Hematopoietic multipotent progenitor cell treated with erythropoietin and hydrocortisone succinate and interleukin-3 and kit ligand, for 15 days (in vitro differentiated cells): Measurements from ENCODE around the gene FA2H.
"Not testable (repeated sequence)": the region's sequence is repeated elsewhere in the genome, so short reads cannot be mapped to it uniquely, and the experiment has no call there.

Source experiments
- DNase-seq: peaks from one replicate; pipeline ENCODE4 v3.0.0-alpha.2; 2015; ENCODE audit warnings: low spot score

Gene FA2H

DNA sequence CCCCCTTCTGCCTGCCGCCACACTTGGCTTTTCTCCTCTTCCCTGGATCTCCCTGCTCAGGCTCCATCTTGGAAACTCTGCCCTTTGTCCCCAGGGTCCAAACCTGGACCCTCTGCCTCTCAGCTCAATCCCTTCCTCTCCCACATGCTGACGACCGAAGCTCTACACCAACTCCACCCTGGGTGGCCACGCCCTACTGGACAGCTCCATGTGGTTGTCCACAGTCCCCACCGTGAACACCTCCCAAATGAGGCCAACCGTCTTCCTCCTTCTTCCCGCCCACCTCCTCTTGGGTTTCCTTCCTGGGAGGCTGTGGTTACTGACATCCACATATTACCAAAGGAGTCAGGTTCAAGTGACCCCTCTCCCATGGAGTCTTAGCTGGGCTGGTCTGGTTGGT, 51.4 kb downstream of the FA2H start:
- no peak for DNase-seq

DNA sequence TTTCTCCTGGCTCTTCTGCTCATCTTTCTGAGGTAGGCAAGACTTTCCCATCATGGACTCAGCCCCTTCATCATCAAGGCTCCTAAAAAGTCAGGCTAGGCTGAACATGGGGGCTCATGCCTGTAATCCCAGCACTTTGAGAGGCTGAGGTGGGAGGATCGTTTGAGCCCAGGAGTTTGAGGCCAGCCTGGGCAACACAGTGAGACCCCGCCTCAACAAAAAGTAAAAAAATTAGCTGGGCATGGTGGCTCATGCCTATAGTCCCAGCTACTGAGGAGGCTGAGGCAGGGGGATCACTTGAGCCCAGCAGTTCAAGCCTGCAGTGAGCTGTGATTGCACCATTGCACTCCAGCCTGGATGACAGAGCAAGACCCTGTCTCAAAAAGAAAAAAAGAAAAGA, 52.5 kb downstream of the FA2H start:
- not testable (repeated sequence) for DNase-seq

DNA sequence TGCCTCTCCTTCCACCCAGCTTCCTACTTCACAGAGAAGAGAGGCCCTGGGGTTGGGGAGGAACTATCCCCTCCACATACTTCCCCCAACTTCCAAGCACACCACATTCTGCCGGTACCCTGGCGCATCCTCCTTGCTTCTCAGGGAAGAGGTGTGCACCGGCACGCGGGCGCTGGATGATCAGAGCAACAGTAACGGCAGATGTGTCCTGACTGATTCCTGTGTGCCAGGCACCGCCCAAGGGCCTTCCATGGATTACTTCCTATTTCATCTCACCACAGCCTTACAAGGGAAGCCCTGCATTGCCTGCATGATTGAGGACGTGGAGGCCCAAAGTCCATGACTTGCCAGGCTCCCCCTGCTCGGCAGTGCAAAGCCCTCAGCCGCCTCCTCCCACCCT, 52.9 kb downstream of the FA2H start:
- DNase-seq = no peak

DNA sequence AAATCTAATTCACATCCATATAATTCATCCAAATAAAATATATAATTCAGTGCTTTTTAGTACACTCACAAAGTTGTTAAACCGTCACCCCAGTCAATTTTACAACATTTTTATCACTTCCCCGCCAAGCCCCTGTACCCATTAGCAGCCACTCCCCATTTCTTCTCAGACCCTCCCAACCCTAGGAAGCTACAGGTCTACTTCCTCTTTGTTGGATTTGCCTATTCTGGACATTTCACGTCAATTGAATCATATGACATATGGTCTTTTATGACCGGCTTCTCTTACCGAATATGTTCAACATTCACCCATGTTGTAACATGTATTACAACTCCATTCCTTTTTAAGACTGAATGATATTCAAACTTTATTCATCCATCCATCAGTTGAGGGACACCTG, 54.0 kb downstream of the FA2H start:
- no peak for DNase-seq

- no peak for DNase-seq
These were observed 55.6 kb downstream of the FA2H start for GRCh38 chr16:74718741-74719610.

GRCh38 chr16:74718140-74718539, 56.5 kb downstream of the FA2H start:
- no peak for DNase-seq

DNA sequence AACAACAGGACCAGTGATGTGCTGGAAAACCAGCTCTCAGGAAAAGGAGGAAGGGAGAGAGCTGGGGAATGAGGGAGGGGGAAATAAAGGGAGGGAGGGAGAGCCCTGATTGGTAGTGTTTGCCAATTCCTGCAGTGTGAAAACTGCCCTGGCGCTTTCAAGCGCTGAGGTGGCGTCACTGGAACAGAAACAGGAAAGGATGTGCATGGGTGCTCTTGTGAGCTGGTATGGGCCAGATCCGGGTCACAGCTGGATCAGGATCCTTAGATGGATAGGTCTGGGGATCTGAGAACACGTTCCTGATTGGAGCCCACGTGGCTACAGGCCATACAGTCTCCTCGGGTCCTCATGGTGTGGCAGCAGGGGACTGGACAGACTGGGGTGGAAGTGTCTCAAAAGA, 57.3 kb downstream of the FA2H start:
- no peak for DNase-seq

- no peak for DNase-seq
These were observed 58.3 kb downstream of the FA2H start for GRCh38 chr16:74716355-74716754.

DNA sequence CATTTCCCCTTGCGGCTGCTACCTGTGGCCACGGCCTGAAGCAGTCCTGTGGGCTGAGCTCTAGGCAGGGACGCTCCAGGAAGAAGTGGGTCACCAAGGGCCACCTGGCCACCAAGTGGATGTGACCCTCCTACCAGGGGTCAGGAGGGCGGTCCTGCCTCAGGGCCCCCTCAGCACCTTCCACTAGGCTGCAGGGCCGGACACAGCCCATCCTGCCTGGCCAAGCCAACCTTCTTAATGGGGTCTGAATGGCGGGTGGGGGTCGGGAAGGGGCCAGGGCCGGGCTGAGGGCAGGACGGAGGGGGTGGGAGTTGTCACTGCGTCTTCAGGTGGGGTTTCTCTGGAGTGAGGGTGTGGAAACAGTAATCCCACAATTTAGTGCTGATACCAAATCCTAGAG, 60.7 kb downstream of the FA2H start:
- DNase-seq = no peak

DNA sequence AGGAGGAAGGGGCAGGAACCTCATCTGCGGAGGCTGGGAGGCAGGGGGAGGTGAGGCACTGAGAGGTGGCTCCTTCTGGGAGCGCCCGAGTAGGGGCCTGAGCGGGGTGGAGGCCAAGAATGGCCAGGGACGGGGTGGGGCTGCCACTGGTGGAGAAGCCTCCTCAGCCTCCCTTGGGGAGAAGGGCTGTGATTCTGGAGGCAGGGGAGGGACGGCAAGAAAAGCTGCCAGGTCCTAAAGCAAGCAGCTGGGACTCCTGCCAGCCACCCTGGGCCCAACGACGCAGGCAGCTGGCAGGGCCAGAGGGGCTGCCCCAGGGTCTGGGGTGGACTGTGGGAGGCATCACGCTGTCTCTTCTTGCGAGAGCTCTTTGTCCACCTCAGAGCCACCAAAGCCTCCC, 61.3 kb downstream of the FA2H start:
- no peak for DNase-seq

DNA sequence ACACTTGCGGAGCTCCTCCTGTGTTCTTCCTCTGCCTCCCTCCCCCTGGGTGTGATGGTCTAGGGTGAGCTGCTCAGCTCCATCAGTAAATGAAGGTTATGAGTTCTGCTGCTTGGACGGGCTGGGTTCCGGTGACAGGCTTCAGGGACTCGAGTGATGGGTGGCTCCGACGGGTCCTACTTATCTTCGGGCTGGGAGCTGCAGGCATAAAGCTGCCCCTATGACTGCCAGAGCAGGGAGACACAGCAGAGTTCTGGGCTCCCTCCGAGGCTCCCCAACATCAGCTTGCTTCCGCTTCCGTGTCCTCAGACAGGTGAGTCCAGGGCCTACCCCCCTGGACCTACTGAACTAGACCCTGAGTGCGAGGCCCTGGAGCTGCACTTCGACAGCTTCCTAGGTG, 62.7 kb downstream of the FA2H start:
- DNase-seq = no peak

GRCh38 chr16:74710401-74710800, 64.2 kb downstream of the FA2H start:
- no peak for DNase-seq

DNA sequence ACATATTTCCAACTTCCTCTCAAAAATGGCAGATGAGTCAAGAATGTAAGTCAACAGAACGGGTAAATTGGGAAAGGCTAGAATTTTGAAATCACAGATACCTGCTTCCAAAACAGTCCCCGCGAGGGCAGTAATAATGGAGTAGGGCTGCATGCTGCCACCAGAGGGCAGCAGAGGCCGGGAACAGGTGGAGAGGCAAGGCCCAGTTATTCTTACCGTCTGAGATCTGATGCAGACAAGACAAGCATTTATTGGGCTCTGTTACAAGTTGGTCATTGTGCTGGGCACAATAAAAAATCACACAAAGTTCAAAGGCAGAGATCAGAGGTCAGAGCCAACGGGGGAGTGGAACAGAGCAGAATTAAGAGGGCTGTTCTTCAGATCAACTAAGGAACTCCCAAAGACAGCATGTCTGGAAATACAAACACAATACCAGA, 65.2 kb downstream of the FA2H start:
- peak; percentile 79 for DNase-seq

DNA sequence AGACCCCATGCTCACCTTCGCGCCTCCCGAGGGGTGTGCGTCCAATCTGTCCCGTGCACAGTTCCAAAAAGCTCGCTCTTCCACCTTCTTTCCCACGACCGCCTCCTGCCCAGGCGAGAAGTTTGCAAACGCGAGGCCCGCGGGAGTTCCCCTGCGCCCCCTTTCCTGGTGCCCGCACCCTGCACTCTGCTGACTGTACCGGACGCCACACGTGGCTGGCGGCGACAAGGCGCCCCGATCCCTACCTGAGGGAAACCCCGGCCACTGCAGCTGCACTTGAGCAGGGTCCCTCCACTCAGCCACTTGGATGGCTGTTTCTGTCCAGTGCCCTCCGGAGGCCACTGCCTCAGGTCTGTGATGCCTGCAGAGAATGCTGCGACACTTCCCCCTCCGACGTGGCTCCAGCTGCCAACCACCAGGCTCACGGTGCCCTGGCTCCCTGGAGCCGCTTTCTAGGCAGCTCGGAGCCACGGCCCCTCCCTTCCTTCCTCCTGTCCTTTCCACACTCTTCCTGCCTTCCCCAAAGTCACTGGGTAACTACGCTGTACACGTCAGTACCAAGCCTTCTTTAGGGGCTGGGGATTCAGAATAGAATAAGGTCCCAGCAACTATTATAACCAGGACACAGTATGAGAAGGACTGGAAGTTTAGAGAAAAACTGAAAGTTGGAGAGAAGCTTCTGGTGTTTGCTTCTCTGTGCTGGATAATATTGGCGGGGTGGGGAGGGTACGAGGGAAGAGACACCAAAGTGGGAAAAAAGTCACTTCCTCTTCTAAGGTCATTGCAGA, 74.0 kb downstream of the FA2H start, which contains the start of gene MLKL:
Gene MLKL (minus strand): TSS at position 425 of the 788 bp plus-strand sequence. CDS start 5,105 bp downstream, outside the sequence.
- DNase-seq = no peak

DNA sequence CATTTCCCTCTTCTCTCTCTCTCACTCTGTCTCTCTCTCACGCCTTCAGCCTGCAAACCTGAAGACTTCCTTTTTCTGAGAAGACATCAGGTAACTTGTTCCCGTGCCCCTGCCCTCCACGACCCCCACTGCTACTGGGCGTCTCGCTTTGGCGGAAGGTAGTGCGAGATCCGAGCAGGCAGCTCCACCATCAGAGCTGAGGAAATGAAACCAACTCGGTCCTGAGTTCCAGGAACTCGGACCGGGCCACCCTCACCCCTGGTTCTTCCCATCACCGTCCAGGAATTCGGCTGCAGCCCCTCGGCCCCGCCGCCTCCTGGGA, 74.5 kb downstream of the FA2H start:
- no peak for DNase-seq

DNA sequence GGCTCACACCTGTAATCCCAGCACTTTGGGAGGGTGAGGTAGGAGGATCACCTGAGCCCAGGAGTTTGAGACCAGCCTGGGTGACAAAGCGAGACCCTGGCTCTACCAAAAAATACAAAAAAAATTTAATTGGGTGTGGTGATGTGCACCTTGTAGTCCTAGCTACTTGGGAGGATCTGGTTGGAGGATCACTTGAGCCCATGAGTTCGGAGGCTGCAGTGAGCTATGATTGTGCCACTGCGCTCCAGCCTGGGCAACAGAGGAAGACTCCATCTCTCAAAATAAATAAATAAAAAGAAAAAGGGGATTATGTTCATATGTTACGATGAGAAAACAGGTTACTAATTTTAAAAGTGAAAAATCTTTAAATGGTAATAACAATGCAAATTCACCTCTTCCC, 75.0 kb downstream of the FA2H start:
- DNase-seq = no peak

- DNase-seq = no peak
These were observed 76.4 kb downstream of the FA2H start for GRCh38 chr16:74698222-74698621.

- DNase-seq = peak; percentile 83
These were observed 78.9 kb downstream of the FA2H start for GRCh38 chr16:74695450-74696422.

GRCh38 chr16:74691093-74691855, 83.3 kb downstream of the FA2H start:
- no peak for DNase-seq

GRCh38 chr16:74682556-74682955, 92.1 kb downstream of the FA2H start:
- no peak for DNase-seq

- no peak for DNase-seq
These were observed 93.9 kb downstream of the FA2H start for GRCh38 chr16:74680681-74681080.
